ENCODE results near the gene ADAMTS6.

ADAMTS6 gene

DNA sequence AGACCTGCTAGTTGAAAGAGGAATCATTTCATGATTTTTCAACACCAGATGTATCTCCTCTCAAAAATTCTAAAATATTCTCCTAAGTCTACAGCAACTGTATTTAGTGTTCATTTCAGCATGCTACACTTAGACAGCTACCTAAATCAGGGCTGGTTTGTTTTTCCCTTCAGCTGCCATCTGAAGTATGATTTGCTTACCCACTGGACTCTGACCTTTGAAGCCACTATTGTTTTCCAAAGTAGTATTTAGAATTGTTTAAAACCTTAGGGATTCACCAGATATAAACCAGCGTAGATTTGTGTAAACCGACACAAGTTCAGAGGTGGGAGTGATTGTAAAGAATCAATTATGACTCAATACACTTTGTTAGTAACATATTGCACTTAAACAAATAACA, 193.1 kb downstream of the ADAMTS6 start:
- TF ChIP-seq FOXP2 (optimal IDR thresholded peaks at IDR 0.05; ENCODE audit: borderline replicate concordance, extremely low read depth, extremely low read length, insufficient read depth) (no peak), POLR2AphosphoS5 (IDR thresholded peaks at IDR 0.05; ENCODE audit: low read depth, low read length) (no peak), SIN3A (IDR thresholded peaks at IDR 0.05; ENCODE audit: borderline replicate concordance, insufficient read depth, low read length) (no peak)

- TF ChIP-seq FOXP2 (optimal IDR thresholded peaks at IDR 0.05; ENCODE audit: borderline replicate concordance, extremely low read depth, extremely low read length, insufficient read depth) = no peak
- no peak for TF ChIP-seq SIN3A (IDR thresholded peaks at IDR 0.05; ENCODE audit: borderline replicate concordance, insufficient read depth, low read length)
- TF ChIP-seq TAF1 (IDR thresholded peaks at IDR 0.05; ENCODE audit: borderline replicate concordance, insufficient read depth, low read length) = no peak
- TF ChIP-seq POLR2AphosphoS5 (IDR thresholded peaks at IDR 0.05; ENCODE audit: low read depth, low read length) = no peak
- no peak for TF ChIP-seq REST (IDR thresholded peaks at IDR 0.05; ENCODE audit: insufficient read depth in 1 of 2, low read depth in 2 of 2, low read length in 2 of 2)
These were observed 202.1 kb downstream of the ADAMTS6 start for GRCh38 chr5:65279603-65280002.

DNA sequence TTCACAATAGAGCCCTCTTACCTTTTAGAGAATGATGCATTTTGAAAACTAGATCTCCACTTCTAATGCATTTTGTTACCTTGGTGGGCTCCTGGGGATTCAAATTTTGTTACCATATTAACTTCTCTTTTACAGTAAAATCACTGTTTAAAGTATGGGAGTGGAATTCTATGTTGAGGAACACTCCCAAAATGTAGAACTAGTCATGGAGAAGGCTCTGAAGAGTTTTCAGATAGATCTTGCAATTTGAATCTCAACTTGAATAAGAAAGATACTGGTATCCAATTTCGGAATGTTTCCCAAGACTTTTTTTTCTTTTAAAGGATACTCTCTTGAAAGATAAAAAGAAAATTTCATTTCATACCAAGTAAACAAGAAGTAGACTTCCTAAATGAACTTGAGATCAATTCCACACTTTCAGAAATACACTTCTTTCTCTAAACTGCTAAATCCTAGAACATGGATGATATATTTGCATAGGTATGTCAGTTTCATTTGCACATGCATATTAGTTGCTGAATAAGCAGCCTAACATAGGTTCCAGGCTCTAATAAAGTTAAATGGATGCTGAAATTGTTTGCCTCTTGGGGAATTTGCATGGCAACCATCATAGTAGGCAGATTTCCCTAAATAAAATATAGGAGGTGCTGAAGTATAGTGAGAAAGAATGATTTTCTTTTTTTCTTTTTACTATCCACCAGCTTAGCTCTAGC, 205.4 kb downstream of the ADAMTS6 start:
- TF ChIP-seq TAF1 (IDR thresholded peaks at IDR 0.05; ENCODE audit: borderline replicate concordance, insufficient read depth, low read length) (no peak), SIN3A (IDR thresholded peaks at IDR 0.05; ENCODE audit: borderline replicate concordance, insufficient read depth, low read length) (no peak), REST (IDR thresholded peaks at IDR 0.05; ENCODE audit: insufficient read depth in 1 of 2, low read depth in 2 of 2, low read length in 2 of 2) (no peak), FOXP2 (optimal IDR thresholded peaks at IDR 0.05; ENCODE audit: borderline replicate concordance, extremely low read depth, extremely low read length, insufficient read depth) (no peak), POLR2AphosphoS5 (IDR thresholded peaks at IDR 0.05; ENCODE audit: low read depth, low read length) (no peak)

- TF ChIP-seq FOXP2 (optimal IDR thresholded peaks at IDR 0.05; ENCODE audit: borderline replicate concordance, extremely low read depth, extremely low read length, insufficient read depth) (no peak), POLR2AphosphoS5 (IDR thresholded peaks at IDR 0.05; ENCODE audit: low read depth, low read length) (no peak), TAF1 (IDR thresholded peaks at IDR 0.05; ENCODE audit: borderline replicate concordance, insufficient read depth, low read length) (no peak), REST (IDR thresholded peaks at IDR 0.05; ENCODE audit: insufficient read depth in 1 of 2, low read depth in 2 of 2, low read length in 2 of 2) (no peak), SIN3A (IDR thresholded peaks at IDR 0.05; ENCODE audit: borderline replicate concordance, insufficient read depth, low read length) (no peak)
These were observed 209.8 kb downstream of the ADAMTS6 start for GRCh38 chr5:65271906-65272305.

GRCh38 chr5:65268525-65268924, 213.2 kb downstream of the ADAMTS6 start:
- TF ChIP-seq REST (IDR thresholded peaks at IDR 0.05; ENCODE audit: insufficient read depth in 1 of 2, low read depth in 2 of 2, low read length in 2 of 2) (no peak), TAF1 (IDR thresholded peaks at IDR 0.05; ENCODE audit: borderline replicate concordance, insufficient read depth, low read length) (no peak), FOXP2 (optimal IDR thresholded peaks at IDR 0.05; ENCODE audit: borderline replicate concordance, extremely low read depth, extremely low read length, insufficient read depth) (no peak), SIN3A (IDR thresholded peaks at IDR 0.05; ENCODE audit: borderline replicate concordance, insufficient read depth, low read length) (no peak), POLR2AphosphoS5 (IDR thresholded peaks at IDR 0.05; ENCODE audit: low read depth, low read length) (no peak)
